RWPE2 (cell line): ENCODE data around the gene VAV3.
"Not testable (repeated sequence)": the region's sequence is repeated elsewhere in the genome, so short reads cannot be mapped to it uniquely, and the experiment has no call there.

Experiments used
- ATAC-seq: fragments of 200-7000 bp; cut with Tn5 transposase; 3 replicates; pipeline ENCODE4 v1.9.1; 2021; ENCODE audit warnings: low read depth
- DNase-seq: peaks from one replicate; pipeline ENCODE4 v3.0.0-alpha.2; 2020; ENCODE audit warnings: low spot score
- H3K27ac ChIP-seq: fragments of 450-650 bp; 2 replicates; pipeline ENCODE4 v1.5.1; 2017; ENCODE audit warnings: mild to moderate bottlenecking; ENCODE audit not compliant: poor library complexity, severe bottlenecking
- H3K27me3 ChIP-seq: fragments of 250-450 bp; sonication (Bioruptor Pico); 2 replicates; pipeline ENCODE4 v1.5.1; 2021; ENCODE audit warnings: mild to moderate bottlenecking, moderate library complexity; ENCODE audit not compliant: insufficient read depth, poor library complexity, severe bottlenecking
- H3K36me3 ChIP-seq: fragments of 250-450 bp; sonication (Bioruptor Pico); 2 replicates; pipeline ENCODE4 v1.5.1; 2020; ENCODE audit warnings: low read depth, mild to moderate bottlenecking, moderate library complexity
- H3K4me1 ChIP-seq: fragments of 250-450 bp; sonication (Bioruptor Pico); 2 replicates; pipeline ENCODE4 v1.5.1; 2021; ENCODE audit warnings: mild to moderate bottlenecking, moderate library complexity; ENCODE audit not compliant: insufficient read depth, poor library complexity, severe bottlenecking
- H3K4me3 ChIP-seq: fragments of 250-450 bp; sonication (Bioruptor Pico); 2 replicates; pipeline ENCODE4 v1.5.1; 2021; ENCODE audit warnings: mild to moderate bottlenecking, moderate library complexity; ENCODE audit not compliant: severe bottlenecking
- H3K9me3 ChIP-seq: fragments of 250-450 bp; sonication (Bioruptor Pico); 2 replicates; pipeline ENCODE4 v1.5.1; 2021; ENCODE audit warnings: mild to moderate bottlenecking, moderate library complexity; ENCODE audit not compliant: severe bottlenecking
- TF ChIP-seq, protein P1 (sequence below): fragments of 450-650 bp; IDR thresholded peaks from one replicate; pipeline ENCODE4 v1.5.1; 2017; ENCODE audit warnings: mild to moderate bottlenecking, moderate library complexity; ENCODE audit not compliant: poor library complexity, severe bottlenecking

VAV3 gene

DNA sequence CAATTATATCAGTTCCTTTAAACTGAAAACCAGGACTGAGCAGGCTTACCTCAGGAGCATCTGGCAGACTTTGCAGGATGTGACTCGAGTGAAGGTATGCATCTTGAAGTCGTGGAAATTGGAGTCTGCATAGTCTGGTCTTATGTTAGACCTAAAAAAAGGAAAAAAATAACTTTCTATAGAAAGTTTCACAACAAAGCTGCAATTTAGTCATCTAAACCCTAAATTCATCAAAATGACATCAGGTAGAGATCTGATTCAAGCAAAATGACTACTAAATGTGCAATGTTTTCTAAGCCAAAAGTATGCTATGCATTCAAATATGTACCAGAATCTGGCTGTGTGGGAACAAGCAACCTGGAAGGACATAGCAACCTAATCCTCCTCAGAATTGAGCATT is 260.1 kb downstream of the VAV3 start:
- Histone ChIP-seq H3K27me3 (no peaks in the 10 kb centered on the region), H3K9me3 (no peaks in the 10 kb centered on the region), H3K4me3 (no peak overlapping the region), H3K4me1 (no peaks in the 10 kb centered on the region), H3K36me3 (no peaks in the 10 kb centered on the region), H3K27ac (peak overlapping the region; percentile 6)
- DNase-seq (no peak), ATAC-seq (peak; percentile 73)
- TF ChIP-seq, protein P1, sequence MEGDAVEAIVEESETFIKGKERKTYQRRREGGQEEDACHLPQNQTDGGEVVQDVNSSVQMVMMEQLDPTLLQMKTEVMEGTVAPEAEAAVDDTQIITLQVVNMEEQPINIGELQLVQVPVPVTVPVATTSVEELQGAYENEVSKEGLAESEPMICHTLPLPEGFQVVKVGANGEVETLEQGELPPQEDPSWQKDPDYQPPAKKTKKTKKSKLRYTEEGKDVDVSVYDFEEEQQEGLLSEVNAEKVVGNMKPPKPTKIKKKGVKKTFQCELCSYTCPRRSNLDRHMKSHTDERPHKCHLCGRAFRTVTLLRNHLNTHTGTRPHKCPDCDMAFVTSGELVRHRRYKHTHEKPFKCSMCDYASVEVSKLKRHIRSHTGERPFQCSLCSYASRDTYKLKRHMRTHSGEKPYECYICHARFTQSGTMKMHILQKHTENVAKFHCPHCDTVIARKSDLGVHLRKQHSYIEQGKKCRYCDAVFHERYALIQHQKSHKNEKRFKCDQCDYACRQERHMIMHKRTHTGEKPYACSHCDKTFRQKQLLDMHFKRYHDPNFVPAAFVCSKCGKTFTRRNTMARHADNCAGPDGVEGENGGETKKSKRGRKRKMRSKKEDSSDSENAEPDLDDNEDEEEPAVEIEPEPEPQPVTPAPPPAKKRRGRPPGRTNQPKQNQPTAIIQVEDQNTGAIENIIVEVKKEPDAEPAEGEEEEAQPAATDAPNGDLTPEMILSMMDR, result no peak

DNA sequence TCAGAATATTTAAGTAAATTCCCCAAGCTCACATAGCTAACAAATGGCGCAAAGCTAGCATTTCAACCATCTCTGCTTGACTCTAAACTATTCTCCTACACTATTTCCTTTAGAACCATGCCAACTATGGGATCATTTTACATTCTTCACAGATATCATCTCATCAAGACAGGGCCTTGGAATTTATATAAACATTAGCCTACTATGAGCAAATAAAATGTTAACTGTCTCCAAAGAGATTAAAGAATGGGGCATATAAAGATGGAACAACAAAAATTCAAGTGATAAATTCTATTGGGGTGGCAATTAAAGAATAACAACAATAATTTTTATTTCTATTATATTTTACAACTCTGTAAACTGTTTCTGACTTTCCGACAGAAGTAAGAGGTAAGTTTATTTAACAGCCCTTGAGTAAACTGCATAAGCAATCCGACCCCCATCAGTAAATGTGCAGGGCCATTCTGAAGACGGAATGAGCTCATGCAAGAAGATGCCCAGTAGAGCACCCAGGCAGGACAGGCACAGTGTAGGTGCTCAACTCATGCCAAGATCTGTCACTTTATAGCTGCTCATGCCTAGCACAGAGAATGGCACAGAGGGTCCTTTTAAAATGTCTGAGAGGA is 261.9 kb downstream of the VAV3 start:
- H3K36me3 ChIP-seq, result no peaks in the 10 kb centered on the region
- H3K27me3 ChIP-seq, result no peaks in the 10 kb centered on the region
- no peaks in the 10 kb centered on the region for H3K9me3 ChIP-seq
- no peak overlapping the region for H3K4me3 ChIP-seq
- DNase-seq, result no peak
- H3K4me1 ChIP-seq, result no peaks in the 10 kb centered on the region
- TF ChIP-seq, protein P1, result no peak
- no peak overlapping the region for H3K27ac ChIP-seq
- ATAC-seq, result no peak

DNA sequence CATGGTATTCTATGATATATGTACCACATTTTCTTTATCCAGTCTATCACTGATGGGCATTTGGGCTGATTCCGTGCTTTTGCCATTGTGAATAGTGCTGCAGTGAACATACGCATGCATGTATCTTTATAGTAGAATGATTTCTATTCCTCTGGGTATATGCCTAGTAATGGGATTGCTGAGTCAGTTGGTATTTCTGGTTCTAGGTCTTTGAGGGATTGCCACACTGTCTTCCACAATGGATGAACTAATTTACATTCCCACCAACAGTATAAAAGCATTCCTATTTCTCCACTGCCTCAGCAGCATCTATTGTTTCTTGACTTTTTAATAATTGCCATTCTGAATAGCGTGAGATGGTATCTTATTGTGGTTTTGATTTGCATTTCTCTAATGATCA is 264.3 kb downstream of the VAV3 start:
- not testable (repeated sequence) for ATAC-seq, H3K36me3 ChIP-seq, H3K27ac ChIP-seq, H3K4me3 ChIP-seq, H3K27me3 ChIP-seq, H3K9me3 ChIP-seq, H3K4me1 ChIP-seq, DNase-seq

DNA sequence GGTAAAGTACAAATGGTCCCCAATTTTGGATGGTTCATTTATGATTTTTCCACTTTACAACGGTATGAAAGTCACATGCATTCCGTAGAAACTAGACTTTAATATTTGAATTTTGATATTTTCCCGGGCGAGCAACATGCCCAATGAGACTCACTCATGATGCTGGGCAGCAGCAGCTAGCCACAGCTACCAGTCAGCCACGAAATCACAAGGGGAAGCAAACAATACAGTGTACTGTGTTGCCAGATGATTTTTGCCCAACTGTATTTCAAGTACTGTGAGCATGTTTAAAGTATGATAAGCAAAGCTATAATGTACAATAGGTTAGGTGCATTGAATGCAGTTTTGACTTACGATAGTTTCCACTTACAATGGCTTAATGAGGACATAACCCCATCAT is 266.8 kb downstream of the VAV3 start:
- DNase-seq, result no peak
- no peaks in the 10 kb centered on the region for H3K27me3 ChIP-seq

DNA sequence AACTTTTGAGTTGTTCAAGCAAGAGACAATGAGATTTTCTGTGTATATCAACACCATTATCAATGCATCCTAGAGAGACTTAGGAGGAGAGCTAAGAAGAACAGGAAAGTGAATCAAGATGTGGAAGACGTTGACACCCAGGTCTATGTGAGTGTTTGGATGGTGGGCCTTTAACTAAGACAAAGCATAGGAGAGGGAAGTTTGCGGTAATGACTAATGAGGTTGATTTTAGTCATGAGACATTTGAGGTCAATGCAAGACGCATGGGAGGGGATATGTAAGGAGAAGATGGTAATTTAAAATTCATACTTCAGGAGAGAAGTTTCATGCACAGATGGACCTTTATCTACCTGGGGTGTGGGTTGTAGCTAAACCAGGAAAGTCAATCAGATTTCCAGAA is 269.6 kb downstream of the VAV3 start:
- ATAC-seq (no peak), DNase-seq (no peak)
- Histone ChIP-seq H3K9me3 (no peaks in the 10 kb centered on the region), H3K36me3 (no peaks in the 10 kb centered on the region), H3K27me3 (no peaks in the 10 kb centered on the region), H3K27ac (no peak overlapping the region), H3K4me3 (no peak overlapping the region), H3K4me1 (peaks cover 17% of the 10 kb centered on the region)
- TF ChIP-seq, protein P1, result no peak

More for the DNA sequence above, 266.8 kb downstream of the VAV3 start:
- no peak for ATAC-seq
- Histone ChIP-seq H3K4me1 (no peaks in the 10 kb centered on the region), H3K4me3 (no peak overlapping the region), H3K9me3 (no peaks in the 10 kb centered on the region), H3K27ac (no peak overlapping the region), H3K36me3 (no peaks in the 10 kb centered on the region)
- TF ChIP-seq, protein P1, result no peak
